Trophoblast cell (in vitro differentiated cells and primary cell): ENCODE data around the gene DDI2.

Experiments
- DNase-seq, 2 donors: peaks; one replicate each; pipeline ENCODE4 v3.0.0-alpha.2; 2016
- H2AFZ ChIP-seq: 2 replicates; pipeline ENCODE4 v1.6.1; 2013; ENCODE audit warnings: low read length, moderate library complexity, mild to moderate bottlenecking; ENCODE audit not compliant: insufficient read depth, poor library complexity
- H2AK5ac ChIP-seq: 2 replicates; pipeline ENCODE4 v1.6.1; 2013; ENCODE audit warnings: mild to moderate bottlenecking, low read length
- H2BK120ac ChIP-seq: 2 replicates; pipeline ENCODE4 v1.6.1; 2013; ENCODE audit warnings: low read length, mild to moderate bottlenecking, moderate library complexity; ENCODE audit not compliant: insufficient read depth, poor library complexity
- H2BK12ac ChIP-seq: 2 replicates; pipeline ENCODE4 v1.6.1; 2013; ENCODE audit warnings: mild to moderate bottlenecking, low read length, moderate library complexity
- H2BK5ac ChIP-seq: 2 replicates; pipeline ENCODE4 v1.6.1; 2013; ENCODE audit warnings: low read length, low read depth, moderate library complexity, mild to moderate bottlenecking; ENCODE audit not compliant: poor library complexity
- H3K14ac ChIP-seq: 2 replicates; pipeline ENCODE4 v1.6.1; 2013; ENCODE audit warnings: mild to moderate bottlenecking, low read length
- H3K18ac ChIP-seq: 2 replicates; pipeline ENCODE4 v1.6.1; 2013; ENCODE audit warnings: mild to moderate bottlenecking, low read length
- H3K23ac ChIP-seq: 2 replicates; pipeline ENCODE4 v1.6.1; 2013; ENCODE audit warnings: low read length
- H3K27ac ChIP-seq: 2 replicates; pipeline ENCODE4 v1.5.1; 2013; ENCODE audit warnings: low read depth, mild to moderate bottlenecking, inconsistent platforms, low read length, moderate library complexity
- H3K27me3 ChIP-seq: 2 replicates; pipeline ENCODE4 v1.6.1; 2013; ENCODE audit warnings: inconsistent platforms, mild to moderate bottlenecking, low read length, moderate library complexity; ENCODE audit not compliant: insufficient read depth
- H3K36me3 ChIP-seq, 2 experiments: 1 replicate in 1 of 2; 2 replicates in 1 of 2; pipeline ENCODE4 v1.6.1; 2013; ENCODE audit warnings: low read length in 2 of 2, mild to moderate bottlenecking in 2 of 2, moderate library complexity in 1 of 2; ENCODE audit not compliant: insufficient read depth in 2 of 2, control insufficient read depth in 1 of 2
- H3K4ac ChIP-seq: 2 replicates; pipeline ENCODE4 v1.6.1; 2013; ENCODE audit warnings: low read depth, mild to moderate bottlenecking, low read length, moderate library complexity
- H3K4me1 ChIP-seq, 2 experiments: 1 replicate in 1 of 2; 2 replicates in 1 of 2; pipeline ENCODE4 v1.6.1; 2013; ENCODE audit warnings: low read length in 2 of 2, mild to moderate bottlenecking in 2 of 2, moderate library complexity in 1 of 2; ENCODE audit not compliant: insufficient read depth in 2 of 2, control insufficient read depth in 1 of 2
- H3K4me2 ChIP-seq: 2 replicates; pipeline ENCODE4 v1.6.1; 2013; ENCODE audit warnings: inconsistent platforms, mild to moderate bottlenecking, low read length, moderate library complexity
- H3K4me3 ChIP-seq: 2 replicates; pipeline ENCODE4 v1.5.1; 2013; ENCODE audit warnings: mild to moderate bottlenecking, low read depth, low read length, inconsistent platforms
- H3K79me1 ChIP-seq: one replicate; pipeline ENCODE4 v1.6.1; 2013; ENCODE audit warnings: low read length
- H3K79me2 ChIP-seq: 2 replicates; pipeline ENCODE4 v1.6.1; 2013; ENCODE audit warnings: low read length, mild to moderate bottlenecking; ENCODE audit not compliant: control insufficient read depth, insufficient read depth, poor library complexity
- H3K9ac ChIP-seq: 2 replicates; pipeline ENCODE4 v1.6.1; 2013; ENCODE audit warnings: mild to moderate bottlenecking, low read length
- H3K9me3 ChIP-seq: 2 replicates; pipeline ENCODE4 v1.6.1; 2013; ENCODE audit warnings: low read depth, mild to moderate bottlenecking, control low read depth, inconsistent platforms, low read length; ENCODE audit not compliant: insufficient read depth
- H4K12ac ChIP-seq: 2 replicates; pipeline ENCODE4 v1.6.1; 2013; ENCODE audit warnings: low read depth, mild to moderate bottlenecking, low read length, moderate library complexity
- H4K8ac ChIP-seq: 2 replicates; pipeline ENCODE4 v1.6.1; 2013; ENCODE audit warnings: low read depth, mild to moderate bottlenecking, low read length, moderate library complexity
- H4K91ac ChIP-seq: one replicate; pipeline ENCODE4 v1.6.1; 2013; ENCODE audit warnings: low read depth, mild to moderate bottlenecking, low read length, moderate library complexity
- WGBS: extraction: QIAGEN DNeasy Blood & Tissue Kit; methylation state at CpG from one replicate; pipeline ENCODE4 v1.1.7; 2013; ENCODE audit warnings: missing lambda C conversion rate; ENCODE audit not compliant: insufficient read length, insufficient coverage; ENCODE audit errors: extremely low coverage; 5-methylcytosine and 5-hydroxymethylcytosine counted together

DDI2 gene

DNA sequence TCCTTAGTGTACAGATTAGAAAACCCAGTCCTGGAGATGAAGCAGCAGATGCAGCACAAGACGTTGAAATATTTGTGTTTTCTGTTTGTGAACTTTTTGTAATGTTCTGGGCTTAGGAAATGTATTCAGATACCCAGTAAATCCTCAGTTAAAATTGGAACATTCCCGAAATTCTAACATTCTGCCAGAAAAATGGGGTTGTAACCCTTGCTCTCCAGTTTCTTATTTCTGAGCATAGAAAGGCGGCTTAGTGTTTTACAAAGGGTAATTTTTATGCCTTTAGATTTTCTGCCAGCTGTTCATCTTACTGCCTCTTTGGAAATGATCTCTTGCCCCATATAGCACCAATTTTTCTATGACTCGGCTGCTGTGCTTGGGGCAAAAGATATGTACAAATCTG lies 20.6 kb downstream of the DDI2 start:
- Histone ChIP-seq H2BK12ac (no peak overlapping the region), H3K23ac (no peak overlapping the region), H4K8ac (no peak overlapping the region), H2BK5ac (no peak overlapping the region), H4K12ac (no peak overlapping the region), H3K9me3 (no peaks in the 10 kb centered on the region), H2AK5ac (no peak overlapping the region), H2AFZ (no peak overlapping the region), H3K36me3 (peaks cover 43 to 61% of the 10 kb centered on the region in 2 experiments), H3K27me3 (no peaks in the 10 kb centered on the region), H3K27ac (no peak overlapping the region), H4K91ac (no peak overlapping the region), H3K79me2 (no peaks in the 10 kb centered on the region), H3K4me3 (no peak overlapping the region), H3K18ac (no peak overlapping the region), H3K4me2 (no peak overlapping the region), H2BK120ac (no peak overlapping the region), H3K14ac (no peak overlapping the region), H3K79me1 (no peaks in the 10 kb centered on the region), H3K9ac (no peak overlapping the region), H3K4me1 (no peaks in the 10 kb centered on the region), H3K4ac (no peak overlapping the region)
- no peak for DNase-seq
- no CpG with 5 or more reads among the region's 4 CpGs for WGBS

DNA sequence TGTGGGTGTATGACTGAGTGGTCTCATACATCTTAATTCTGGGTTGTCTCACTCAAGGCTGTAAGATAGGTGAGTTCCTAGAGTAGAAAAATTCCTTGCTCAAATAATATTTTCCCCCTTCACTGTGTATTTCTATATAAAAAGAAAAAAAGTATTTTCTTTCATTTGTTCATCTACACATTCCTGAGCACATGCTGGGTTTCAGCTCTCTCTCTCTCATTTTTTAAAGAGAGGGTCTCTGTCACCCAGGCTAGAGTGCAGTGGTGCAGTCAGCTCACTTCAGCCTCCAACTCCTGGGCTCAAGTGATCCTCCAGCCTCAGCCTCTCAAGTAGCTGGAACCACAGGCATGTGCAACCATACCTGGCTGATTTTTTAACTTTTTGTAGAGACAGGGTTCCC lies 22.0 kb downstream of the DDI2 start:
- no peaks in the 10 kb centered on the region for H3K79me2 ChIP-seq
- no peak overlapping the region for H3K9ac ChIP-seq
- H4K91ac ChIP-seq = no peak overlapping the region
- no peaks in the 10 kb centered on the region for H3K27me3 ChIP-seq
- no peak overlapping the region for H3K14ac ChIP-seq
- no peak overlapping the region for H2BK120ac ChIP-seq
- H2BK5ac ChIP-seq = no peak overlapping the region
- no peak overlapping the region for H4K8ac ChIP-seq
- H3K9me3 ChIP-seq = no peaks in the 10 kb centered on the region
- no peak overlapping the region for H3K4me2 ChIP-seq
- H2AK5ac ChIP-seq = no peak overlapping the region
- H4K12ac ChIP-seq = no peak overlapping the region
- H3K18ac ChIP-seq = no peak overlapping the region
- H3K4ac ChIP-seq = no peak overlapping the region
- no peak overlapping the region for H2AFZ ChIP-seq
- no peak for DNase-seq
- no peak overlapping the region for H3K27ac ChIP-seq
- H3K4me1 ChIP-seq = no peaks in the 10 kb centered on the region
- no peak overlapping the region for H3K4me3 ChIP-seq
- no peak overlapping the region for H2BK12ac ChIP-seq
- H3K79me1 ChIP-seq = no peaks in the 10 kb centered on the region
- peaks cover 41 to 53% of the 10 kb centered on the region in 2 experiments for H3K36me3 ChIP-seq
- no peak overlapping the region for H3K23ac ChIP-seq

DNA sequence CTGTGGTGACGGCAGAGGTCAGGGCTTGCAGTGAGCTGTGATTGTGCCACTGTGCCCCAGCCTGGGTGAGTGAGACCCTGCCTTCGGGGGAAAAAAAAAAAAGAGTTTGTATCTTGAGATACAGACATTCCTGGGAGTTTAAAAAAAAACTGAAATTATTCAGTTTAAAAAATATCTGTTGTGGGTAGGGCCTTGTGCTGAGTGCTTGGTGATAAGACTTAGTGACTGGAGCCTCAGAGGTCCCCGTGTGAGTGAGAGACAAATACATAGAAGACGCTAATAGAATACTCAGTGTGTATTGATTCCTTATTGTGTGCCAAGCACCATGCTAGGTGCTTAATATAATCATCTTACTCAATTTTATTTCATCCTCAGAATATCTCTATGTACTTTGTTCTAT lies 22.7 kb downstream of the DDI2 start:
- Histone ChIP-seq H3K36me3 (peaks cover 35 to 49% of the 10 kb centered on the region in 2 experiments), H3K27ac (no peak overlapping the region), H3K27me3 (no peaks in the 10 kb centered on the region), H3K79me2 (no peaks in the 10 kb centered on the region), H3K18ac (no peak overlapping the region), H3K4me1 (no peaks in the 10 kb centered on the region), H2AK5ac (no peak overlapping the region), H2BK12ac (no peak overlapping the region), H4K12ac (no peak overlapping the region), H3K9me3 (no peaks in the 10 kb centered on the region), H2AFZ (no peak overlapping the region), H3K4me3 (no peak overlapping the region), H2BK120ac (no peak overlapping the region), H3K4ac (no peak overlapping the region), H4K91ac (no peak overlapping the region), H4K8ac (no peak overlapping the region), H2BK5ac (no peak overlapping the region), H3K23ac (no peak overlapping the region), H3K4me2 (no peak overlapping the region), H3K14ac (no peak overlapping the region), H3K79me1 (no peaks in the 10 kb centered on the region), H3K9ac (no peak overlapping the region)
- DNase-seq = no peak
- no CpG with 5 or more reads among the region's 4 CpGs for WGBS

DNA sequence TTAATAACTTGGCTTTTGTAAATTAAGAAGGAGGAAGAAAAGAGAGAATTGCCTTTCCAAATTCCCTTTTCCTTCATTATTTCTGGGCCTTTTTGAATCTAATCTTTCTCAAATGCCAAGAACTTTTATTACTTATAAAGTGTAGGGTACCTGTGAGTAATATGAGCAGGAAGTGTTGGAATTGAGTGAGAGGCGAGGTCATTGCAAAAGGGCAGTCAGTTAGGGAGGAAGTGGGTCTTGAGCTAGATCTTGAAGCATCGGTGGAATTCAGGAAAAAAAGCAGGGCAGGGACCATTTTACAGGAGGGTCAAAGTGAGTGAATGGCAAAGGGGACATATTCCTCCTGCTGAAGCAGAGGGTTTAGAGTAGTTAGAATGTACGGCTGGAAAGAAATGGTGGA lies 23.4 kb downstream of the DDI2 start:
- peaks cover 34 to 50% of the 10 kb centered on the region in 2 experiments for H3K36me3 ChIP-seq

More for the DNA sequence above, 23.4 kb downstream of the DDI2 start:
- Histone ChIP-seq H4K91ac (no peak overlapping the region), H4K8ac (no peak overlapping the region), H2AK5ac (no peak overlapping the region), H3K4me3 (no peak overlapping the region), H3K9ac (no peak overlapping the region), H2BK12ac (no peak overlapping the region), H2BK120ac (no peak overlapping the region), H4K12ac (no peak overlapping the region), H2AFZ (no peak overlapping the region), H3K27me3 (no peaks in the 10 kb centered on the region), H3K79me2 (no peaks in the 10 kb centered on the region), H3K4me2 (no peak overlapping the region), H2BK5ac (no peak overlapping the region), H3K14ac (no peak overlapping the region), H3K4ac (no peak overlapping the region), H3K23ac (no peak overlapping the region), H3K9me3 (no peaks in the 10 kb centered on the region), H3K4me1 (no peaks in the 10 kb centered on the region), H3K27ac (no peak overlapping the region), H3K79me1 (no peaks in the 10 kb centered on the region), H3K18ac (no peak overlapping the region)
- no CpG with 5 or more reads among the region's 3 CpGs for WGBS
- DNase-seq = no peak
